ENCODE results near the gene PRDM16. TPM values are rescaled to one million over a fixed set of nuclear protein-coding genes. Genes with fewer than 3 reads are reported as not detected.

Gene PRDM16
- total and polyA plus RNA-seq, 2 experiments from 2014 or later = 0.14 to 0.16 TPM

- TF ChIP-seq ZNF462 (CRISPR knock-in tag; IDR thresholded peaks at IDR 0.05) (no peak), NANOG (IDR thresholded peaks at IDR 0.05; ENCODE audit: borderline replicate concordance) (no peak), ZNF331 (CRISPR knock-in tag; IDR thresholded peaks at IDR 0.05; ENCODE audit: low read depth) (no peak), POLR2AphosphoS5 (IDR thresholded peaks at IDR 0.05; ENCODE audit: low read depth) (no peak), CTCF (conservative IDR thresholded peaks at IDR 0.05; ENCODE audit: low read depth in 2 of 2) (no peak), EZH2phosphoT487 (IDR thresholded peaks at IDR 0.05; ENCODE audit: unreplicated experiment) (no peak), CREB1 (CRISPR knock-in tag; IDR thresholded peaks at IDR 0.05; ENCODE audit: low read depth) (no peak), ZNF114 (CRISPR knock-in tag; IDR thresholded peaks at IDR 0.05) (no peak), REST (IDR thresholded peaks at IDR 0.05; ENCODE audit: unreplicated experiment) (no peak), STAT1 (IDR thresholded peaks at IDR 0.05; ENCODE audit: unreplicated experiment) (no peak)
Observed at GRCh38 chr1:3227351-3227704, 158.3 kb downstream of the PRDM16 start (continued).

All from GM23338 (cell line).